ENCODE data around the gene AGAP1. TPM values are rescaled to one million over a fixed set of nuclear protein-coding genes. Genes with fewer than 3 reads are reported as not detected.

The AGAP1 gene
- total and polyA plus RNA-seq, 2 donors from 2014 or later, result 8.1 to 44.5 TPM

GRCh38 chr2:235458839-235459273 lies 35.0 kb upstream of the AGAP1 start:
- intact Hi-C loops (cut with DNase I), result no loop called here
- Histone ChIP-seq H3K4me1 (ENCODE audit: control insufficient read depth in 2 of 3, insufficient read depth in 2 of 3, low read depth in 1 of 3, low read length in 3 of 3) (peaks cover 0 to 4% (median 0%) of the 10 kb centered on the region in 3 donors), H3K27me3 (ENCODE audit: control insufficient read depth, insufficient read depth, low read length) (no peaks in the 10 kb centered on the region), H3K9me3 (ENCODE audit: control insufficient read depth in 2 of 3, insufficient read depth in 1 of 3, low read length in 3 of 3) (no peaks in the 10 kb centered on the region), H3K27ac (ENCODE audit: low read depth in 2 of 2, low read length in 2 of 2) (peak overlapping the region; percentile 51 to 81), H3K9ac (ENCODE audit: low read length in 3 of 3) (peak overlapping the region in 1 of 3 donors; percentile 49), H3K36me3 (ENCODE audit: control insufficient read depth in 2 of 3, insufficient read depth in 3 of 3, low read length in 3 of 3) (no peaks in the 10 kb centered on the region), H3K4me3 (ENCODE audit: low read length in 3 of 3) (no peak overlapping the region)
- FAIRE-seq (peak; percentile 83), DNase-seq (peak in 4 of 5 donors; percentile 24 to 93 (median 51))
- no peak for TF ChIP-seq CTCF (IDR thresholded peaks at IDR 0.05; ENCODE audit: borderline replicate concordance, extremely low read depth, insufficient read depth)

DNA sequence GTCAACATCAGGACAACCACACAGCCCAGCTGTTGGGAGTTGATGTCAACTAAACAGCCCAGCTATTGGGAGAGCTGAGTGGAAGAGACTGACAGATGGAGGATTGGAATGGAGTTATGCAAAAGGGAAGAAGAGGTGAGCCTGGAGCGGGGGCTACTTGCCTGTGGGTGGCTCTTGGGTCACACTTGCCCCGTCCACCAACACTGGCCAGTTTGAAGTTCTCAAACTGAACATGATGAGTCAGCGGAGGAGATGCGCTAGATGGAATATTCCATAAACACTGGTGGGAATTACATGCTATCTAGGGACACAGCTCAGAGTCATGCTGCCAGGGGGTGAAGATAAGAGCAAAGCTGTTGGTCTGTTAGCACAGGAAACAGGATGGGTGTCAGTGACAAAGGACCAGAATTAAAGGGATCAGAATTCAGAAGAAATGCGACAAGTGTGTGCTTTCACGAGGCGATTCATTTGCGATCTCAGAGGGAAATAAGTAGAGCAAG lies 33.2 kb upstream of the AGAP1 start:
- no peak for TF ChIP-seq CTCF (IDR thresholded peaks at IDR 0.05; ENCODE audit: borderline replicate concordance, extremely low read depth, insufficient read depth)
- Histone ChIP-seq H3K4me1 (ENCODE audit: control insufficient read depth in 2 of 3, insufficient read depth in 2 of 3, low read depth in 1 of 3, low read length in 3 of 3) (peaks cover 0 to 4% (median 0%) of the 10 kb centered on the region in 3 donors), H3K27ac (ENCODE audit: low read depth in 2 of 2, low read length in 2 of 2) (no peak overlapping the region), H3K4me3 (ENCODE audit: low read length in 3 of 3) (no peak overlapping the region), H3K9ac (ENCODE audit: low read length in 3 of 3) (no peak overlapping the region), H3K27me3 (ENCODE audit: control insufficient read depth, insufficient read depth, low read length) (no peaks in the 10 kb centered on the region), H3K9me3 (ENCODE audit: control insufficient read depth in 2 of 3, insufficient read depth in 1 of 3, low read length in 3 of 3) (no peaks in the 10 kb centered on the region), H3K36me3 (ENCODE audit: control insufficient read depth in 2 of 3, insufficient read depth in 3 of 3, low read length in 3 of 3) (no peaks in the 10 kb centered on the region)
- no peak for FAIRE-seq
- no peak for DNase-seq
- intact Hi-C loops (cut with DNase I), result no loop called here

DNA sequence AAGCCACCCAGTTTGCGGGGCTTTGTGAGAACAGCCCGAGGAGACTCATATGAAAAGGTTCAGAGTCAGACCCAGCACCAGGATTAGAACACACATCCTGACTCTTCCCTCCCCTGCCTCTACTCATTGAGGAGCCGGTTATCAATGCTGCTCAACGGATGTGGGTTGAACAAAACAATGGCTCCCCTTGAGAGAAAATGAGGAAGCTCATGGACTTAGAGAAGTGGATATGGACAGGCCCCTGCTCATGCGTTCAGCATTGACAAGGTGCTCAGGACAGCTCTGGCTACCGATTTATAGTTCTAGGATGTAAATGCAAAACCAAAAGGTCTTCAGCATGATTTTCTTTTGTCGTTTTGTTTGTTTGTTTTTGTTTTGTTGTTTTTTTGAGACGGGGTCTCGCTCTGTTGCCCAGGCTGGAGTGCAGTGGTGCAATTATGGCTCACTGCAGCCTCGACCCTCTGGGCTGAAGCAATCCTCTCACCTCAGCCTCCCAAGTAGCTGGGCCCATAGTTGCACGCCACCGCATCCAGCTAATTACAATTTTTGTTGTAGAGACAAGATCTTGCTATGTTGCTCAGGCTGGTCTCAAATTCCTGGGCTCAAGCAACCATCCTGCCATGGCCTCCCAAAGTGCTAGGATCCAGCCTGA lies 32.0 kb upstream of the AGAP1 start:
- peaks cover 0 to 4% (median 0%) of the 10 kb centered on the region in 3 donors for H3K4me1 ChIP-seq (ENCODE audit: control insufficient read depth in 2 of 3, insufficient read depth in 2 of 3, low read depth in 1 of 3, low read length in 3 of 3)
- FAIRE-seq, result no peak
- intact Hi-C loops (cut with DNase I), result no loop called here

More for the DNA sequence above, 32.0 kb upstream of the AGAP1 start:
- no peaks in the 10 kb centered on the region for H3K27me3 ChIP-seq (ENCODE audit: control insufficient read depth, insufficient read depth, low read length)
- no peaks in the 10 kb centered on the region for H3K36me3 ChIP-seq (ENCODE audit: control insufficient read depth in 2 of 3, insufficient read depth in 3 of 3, low read length in 3 of 3)
- no peak for DNase-seq
- no peak overlapping the region for H3K27ac ChIP-seq (ENCODE audit: low read depth in 2 of 2, low read length in 2 of 2)
- no peak for TF ChIP-seq CTCF (IDR thresholded peaks at IDR 0.05; ENCODE audit: borderline replicate concordance, extremely low read depth, insufficient read depth)
- no peak overlapping the region for H3K9ac ChIP-seq (ENCODE audit: low read length in 3 of 3)
- no peaks in the 10 kb centered on the region for H3K9me3 ChIP-seq (ENCODE audit: control insufficient read depth in 2 of 3, insufficient read depth in 1 of 3, low read length in 3 of 3)
- no peak overlapping the region for H3K4me3 ChIP-seq (ENCODE audit: low read length in 3 of 3)

Measured in kidney (tissue), 14 donors.